ENCODE results near the gene BMPR1B. TPM values are rescaled to one million over a fixed set of nuclear protein-coding genes. Genes with fewer than 3 reads are reported as not detected.

Gene BMPR1B
- total and polyA plus RNA-seq, 4 donors = 0.27 to 0.70 (median 0.48) TPM

DNA sequence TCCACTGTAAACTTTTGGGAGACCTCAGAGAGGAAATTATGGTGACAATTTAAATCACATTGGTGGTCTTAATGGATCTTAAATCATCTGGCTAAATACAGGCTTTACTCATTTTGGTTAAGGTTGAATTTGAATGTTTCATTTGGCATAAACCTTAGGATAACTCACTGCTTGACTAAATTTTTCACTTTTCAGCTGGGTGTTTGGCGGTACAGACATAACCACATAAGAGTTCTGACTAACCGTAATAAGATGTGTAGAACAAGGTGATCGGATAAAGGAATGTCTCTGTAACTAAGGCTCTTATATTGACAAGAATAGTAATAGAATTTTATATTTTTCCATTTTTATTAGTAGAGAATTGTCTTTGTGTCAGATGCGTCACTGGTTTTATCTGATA lies 281.0 kb downstream of the BMPR1B start:
- no peak overlapping the region for H3K27ac ChIP-seq (ENCODE audit: low read depth in 1 of 2, low read length in 2 of 2)
- H3K4me3 ChIP-seq (ENCODE audit: low read depth in 1 of 3, low read length in 3 of 3) = no peak overlapping the region
- no peak overlapping the region for H3K9ac ChIP-seq (ENCODE audit: low read depth in 1 of 2, low read length in 2 of 2)
- TF ChIP-seq YY1 (IDR thresholded peaks at IDR 0.05) = no peak
- TF ChIP-seq, protein P1, sequence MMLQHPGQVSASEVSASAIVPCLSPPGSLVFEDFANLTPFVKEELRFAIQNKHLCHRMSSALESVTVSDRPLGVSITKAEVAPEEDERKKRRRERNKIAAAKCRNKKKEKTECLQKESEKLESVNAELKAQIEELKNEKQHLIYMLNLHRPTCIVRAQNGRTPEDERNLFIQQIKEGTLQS (IDR thresholded peaks at IDR 0.05) = no peak
- TF ChIP-seq GABPA (IDR thresholded peaks at IDR 0.05 in 1 of 2, conservative IDR thresholded peaks at IDR 0.05 in 1 of 2) = no peak
- no peak for TF ChIP-seq SP1 (IDR thresholded peaks at IDR 0.05)
- TF ChIP-seq FOXA2 (IDR thresholded peaks at IDR 0.05) = no peak
- no peak for TF ChIP-seq NR2F2 (IDR thresholded peaks at IDR 0.05)
- no peak for TF ChIP-seq RXRA (IDR thresholded peaks at IDR 0.05)
- TF ChIP-seq, protein P2, sequence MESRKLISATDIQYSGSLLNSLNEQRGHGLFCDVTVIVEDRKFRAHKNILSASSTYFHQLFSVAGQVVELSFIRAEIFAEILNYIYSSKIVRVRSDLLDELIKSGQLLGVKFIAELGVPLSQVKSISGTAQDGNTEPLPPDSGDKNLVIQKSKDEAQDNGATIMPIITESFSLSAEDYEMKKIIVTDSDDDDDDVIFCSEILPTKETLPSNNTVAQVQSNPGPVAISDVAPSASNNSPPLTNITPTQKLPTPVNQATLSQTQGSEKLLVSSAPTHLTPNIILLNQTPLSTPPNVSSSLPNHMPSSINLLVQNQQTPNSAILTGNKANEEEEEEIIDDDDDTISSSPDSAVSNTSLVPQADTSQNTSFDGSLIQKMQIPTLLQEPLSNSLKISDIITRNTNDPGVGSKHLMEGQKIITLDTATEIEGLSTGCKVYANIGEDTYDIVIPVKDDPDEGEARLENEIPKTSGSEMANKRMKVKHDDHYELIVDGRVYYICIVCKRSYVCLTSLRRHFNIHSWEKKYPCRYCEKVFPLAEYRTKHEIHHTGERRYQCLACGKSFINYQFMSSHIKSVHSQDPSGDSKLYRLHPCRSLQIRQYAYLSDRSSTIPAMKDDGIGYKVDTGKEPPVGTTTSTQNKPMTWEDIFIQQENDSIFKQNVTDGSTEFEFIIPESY (IDR thresholded peaks at IDR 0.05) = no peak
- TF ChIP-seq JUND (IDR thresholded peaks at IDR 0.05) = no peak
- TF ChIP-seq, protein P3, sequence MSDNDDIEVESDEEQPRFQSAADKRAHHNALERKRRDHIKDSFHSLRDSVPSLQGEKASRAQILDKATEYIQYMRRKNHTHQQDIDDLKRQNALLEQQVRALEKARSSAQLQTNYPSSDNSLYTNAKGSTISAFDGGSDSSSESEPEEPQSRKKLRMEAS (IDR thresholded peaks at IDR 0.05) = no peak
- TF ChIP-seq FOXA1 (IDR thresholded peaks at IDR 0.05) = no peak
- TF ChIP-seq RAD21 (IDR thresholded peaks at IDR 0.05) = no peak
- H3K36me3 ChIP-seq (ENCODE audit: control insufficient read depth in 4 of 4, insufficient read depth in 3 of 4, low read depth in 1 of 4, low read length in 3 of 4) = no peaks in the 10 kb centered on the region
- WGBS = 95% methylated on average over 4 of the region's 4 CpGs
- no peaks in the 10 kb centered on the region for H3K9me3 ChIP-seq (ENCODE audit: control insufficient read depth in 4 of 4, low read length in 3 of 4)
- H3K4me1 ChIP-seq (ENCODE audit: control insufficient read depth in 4 of 4, insufficient read depth in 4 of 4, low read length in 3 of 4) = no peaks in the 10 kb centered on the region
- H3K27me3 ChIP-seq (ENCODE audit: control insufficient read depth in 4 of 4, insufficient read depth in 4 of 4, low read length in 3 of 4) = no peaks in the 10 kb centered on the region
- DNase-seq (ENCODE audit: low spot score) = no peak

DNA sequence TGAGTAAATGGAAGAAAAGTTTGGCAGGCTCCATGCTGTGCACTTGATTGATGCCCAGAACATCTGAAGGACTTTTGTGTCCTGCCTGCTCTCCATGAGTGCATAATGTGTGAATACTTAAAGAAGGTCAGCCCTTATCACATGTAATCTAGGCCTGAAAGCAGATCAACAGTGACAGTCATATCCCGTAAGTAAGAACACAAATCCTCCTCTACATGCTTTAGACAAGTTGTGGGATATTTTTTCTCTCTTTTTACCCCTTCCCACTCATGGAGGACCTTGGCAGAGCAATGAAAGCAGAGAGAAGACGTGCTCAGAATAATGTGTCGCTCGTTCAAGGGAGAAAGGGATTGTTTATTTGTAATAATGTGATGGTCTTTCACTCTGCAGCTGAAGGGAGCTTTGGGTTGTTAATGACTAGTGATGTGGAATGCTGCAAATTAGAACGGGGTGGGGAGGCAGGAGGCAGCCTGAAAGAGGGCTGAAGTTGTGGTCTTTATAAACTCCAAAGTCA lies 286.6 kb downstream of the BMPR1B start:
- H3K27me3 ChIP-seq (ENCODE audit: control insufficient read depth in 4 of 4, insufficient read depth in 4 of 4, low read length in 3 of 4) = no peaks in the 10 kb centered on the region
- no peak overlapping the region for H3K9ac ChIP-seq (ENCODE audit: low read depth in 1 of 2, low read length in 2 of 2)
- no peaks in the 10 kb centered on the region for H3K4me1 ChIP-seq (ENCODE audit: control insufficient read depth in 4 of 4, insufficient read depth in 4 of 4, low read length in 3 of 4)
- no peak overlapping the region for H3K27ac ChIP-seq (ENCODE audit: low read depth in 1 of 2, low read length in 2 of 2)
- no peak overlapping the region for H3K4me3 ChIP-seq (ENCODE audit: low read depth in 1 of 3, low read length in 3 of 3)
- H3K36me3 ChIP-seq (ENCODE audit: control insufficient read depth in 4 of 4, insufficient read depth in 3 of 4, low read depth in 1 of 4, low read length in 3 of 4) = no peaks in the 10 kb centered on the region
- TF ChIP-seq SP1 (IDR thresholded peaks at IDR 0.05) (no peak), FOXA1 (IDR thresholded peaks at IDR 0.05) (no peak), JUND (IDR thresholded peaks at IDR 0.05) (no peak), GABPA (IDR thresholded peaks at IDR 0.05 in 1 of 2, conservative IDR thresholded peaks at IDR 0.05 in 1 of 2) (no peak), YY1 (IDR thresholded peaks at IDR 0.05) (no peak), TAF1 (conservative IDR thresholded peaks at IDR 0.05) (no peak)
- TF ChIP-seq, protein P3 (IDR thresholded peaks at IDR 0.05) = no peak
- TF ChIP-seq, protein P2 (IDR thresholded peaks at IDR 0.05) = no peak
- no peaks in the 10 kb centered on the region for H3K9me3 ChIP-seq (ENCODE audit: control insufficient read depth in 4 of 4, low read length in 3 of 4)
- DNase-seq (ENCODE audit: low spot score) = no peak
- 54% methylated on average over 5 of the region's 5 CpGs for WGBS

DNA sequence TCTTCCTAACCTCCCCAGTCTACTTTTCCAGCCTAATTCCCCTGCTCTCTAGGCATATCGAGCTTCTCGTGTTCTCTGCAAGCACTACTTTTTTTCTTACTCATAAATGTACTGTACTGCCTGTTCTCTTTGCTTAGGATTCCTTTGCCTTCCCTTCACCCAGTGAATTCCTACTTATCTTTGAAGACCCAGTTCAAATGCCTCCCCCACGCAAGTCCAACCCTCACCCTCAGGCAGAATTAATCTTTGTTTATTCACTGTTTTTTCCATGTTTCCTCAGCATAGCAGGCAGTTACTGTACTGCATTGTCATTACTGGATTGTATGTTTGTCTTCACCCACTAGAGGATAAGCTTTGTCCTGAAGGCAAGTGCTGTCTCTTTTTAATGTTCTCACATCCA lies 287.7 kb downstream of the BMPR1B start:
- Histone ChIP-seq H3K36me3 (ENCODE audit: control insufficient read depth in 4 of 4, insufficient read depth in 3 of 4, low read depth in 1 of 4, low read length in 3 of 4) (no peaks in the 10 kb centered on the region), H3K4me3 (ENCODE audit: low read depth in 1 of 3, low read length in 3 of 3) (no peak overlapping the region), H3K27ac (ENCODE audit: low read depth in 1 of 2, low read length in 2 of 2) (no peak overlapping the region), H3K27me3 (ENCODE audit: control insufficient read depth in 4 of 4, insufficient read depth in 4 of 4, low read length in 3 of 4) (no peaks in the 10 kb centered on the region), H3K9me3 (ENCODE audit: control insufficient read depth in 4 of 4, low read length in 3 of 4) (no peaks in the 10 kb centered on the region), H3K4me1 (ENCODE audit: control insufficient read depth in 4 of 4, insufficient read depth in 4 of 4, low read length in 3 of 4) (no peaks in the 10 kb centered on the region), H3K9ac (ENCODE audit: low read depth in 1 of 2, low read length in 2 of 2) (no peak overlapping the region)
- WGBS = 68% methylated on average over 3 of the region's 3 CpGs
- no peak for DNase-seq (ENCODE audit: low spot score)
- TF ChIP-seq FOXA1 (IDR thresholded peaks at IDR 0.05) (no peak), JUND (IDR thresholded peaks at IDR 0.05) (no peak), RAD21 (IDR thresholded peaks at IDR 0.05) (no peak), HNF4A (conservative IDR thresholded peaks at IDR 0.05) (no peak), FOXA2 (IDR thresholded peaks at IDR 0.05) (no peak), RXRA (IDR thresholded peaks at IDR 0.05) (no peak), NR2F2 (IDR thresholded peaks at IDR 0.05) (no peak), HNF4G (IDR thresholded peaks at IDR 0.05) (no peak), TAF1 (conservative IDR thresholded peaks at IDR 0.05) (no peak), SP1 (IDR thresholded peaks at IDR 0.05) (no peak)
- TF ChIP-seq, protein P4, sequence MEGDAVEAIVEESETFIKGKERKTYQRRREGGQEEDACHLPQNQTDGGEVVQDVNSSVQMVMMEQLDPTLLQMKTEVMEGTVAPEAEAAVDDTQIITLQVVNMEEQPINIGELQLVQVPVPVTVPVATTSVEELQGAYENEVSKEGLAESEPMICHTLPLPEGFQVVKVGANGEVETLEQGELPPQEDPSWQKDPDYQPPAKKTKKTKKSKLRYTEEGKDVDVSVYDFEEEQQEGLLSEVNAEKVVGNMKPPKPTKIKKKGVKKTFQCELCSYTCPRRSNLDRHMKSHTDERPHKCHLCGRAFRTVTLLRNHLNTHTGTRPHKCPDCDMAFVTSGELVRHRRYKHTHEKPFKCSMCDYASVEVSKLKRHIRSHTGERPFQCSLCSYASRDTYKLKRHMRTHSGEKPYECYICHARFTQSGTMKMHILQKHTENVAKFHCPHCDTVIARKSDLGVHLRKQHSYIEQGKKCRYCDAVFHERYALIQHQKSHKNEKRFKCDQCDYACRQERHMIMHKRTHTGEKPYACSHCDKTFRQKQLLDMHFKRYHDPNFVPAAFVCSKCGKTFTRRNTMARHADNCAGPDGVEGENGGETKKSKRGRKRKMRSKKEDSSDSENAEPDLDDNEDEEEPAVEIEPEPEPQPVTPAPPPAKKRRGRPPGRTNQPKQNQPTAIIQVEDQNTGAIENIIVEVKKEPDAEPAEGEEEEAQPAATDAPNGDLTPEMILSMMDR (IDR thresholded peaks at IDR 0.05; ENCODE audit: low read depth, low read length, missing input control) = no peak
- TF ChIP-seq, protein P5, sequence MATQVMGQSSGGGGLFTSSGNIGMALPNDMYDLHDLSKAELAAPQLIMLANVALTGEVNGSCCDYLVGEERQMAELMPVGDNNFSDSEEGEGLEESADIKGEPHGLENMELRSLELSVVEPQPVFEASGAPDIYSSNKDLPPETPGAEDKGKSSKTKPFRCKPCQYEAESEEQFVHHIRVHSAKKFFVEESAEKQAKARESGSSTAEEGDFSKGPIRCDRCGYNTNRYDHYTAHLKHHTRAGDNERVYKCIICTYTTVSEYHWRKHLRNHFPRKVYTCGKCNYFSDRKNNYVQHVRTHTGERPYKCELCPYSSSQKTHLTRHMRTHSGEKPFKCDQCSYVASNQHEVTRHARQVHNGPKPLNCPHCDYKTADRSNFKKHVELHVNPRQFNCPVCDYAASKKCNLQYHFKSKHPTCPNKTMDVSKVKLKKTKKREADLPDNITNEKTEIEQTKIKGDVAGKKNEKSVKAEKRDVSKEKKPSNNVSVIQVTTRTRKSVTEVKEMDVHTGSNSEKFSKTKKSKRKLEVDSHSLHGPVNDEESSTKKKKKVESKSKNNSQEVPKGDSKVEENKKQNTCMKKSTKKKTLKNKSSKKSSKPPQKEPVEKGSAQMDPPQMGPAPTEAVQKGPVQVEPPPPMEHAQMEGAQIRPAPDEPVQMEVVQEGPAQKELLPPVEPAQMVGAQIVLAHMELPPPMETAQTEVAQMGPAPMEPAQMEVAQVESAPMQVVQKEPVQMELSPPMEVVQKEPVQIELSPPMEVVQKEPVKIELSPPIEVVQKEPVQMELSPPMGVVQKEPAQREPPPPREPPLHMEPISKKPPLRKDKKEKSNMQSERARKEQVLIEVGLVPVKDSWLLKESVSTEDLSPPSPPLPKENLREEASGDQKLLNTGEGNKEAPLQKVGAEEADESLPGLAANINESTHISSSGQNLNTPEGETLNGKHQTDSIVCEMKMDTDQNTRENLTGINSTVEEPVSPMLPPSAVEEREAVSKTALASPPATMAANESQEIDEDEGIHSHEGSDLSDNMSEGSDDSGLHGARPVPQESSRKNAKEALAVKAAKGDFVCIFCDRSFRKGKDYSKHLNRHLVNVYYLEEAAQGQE (IDR thresholded peaks at IDR 0.05) = no peak

Measured in liver (tissue), 9 donors.